HG03558 (cell line): ENCODE data around the gene LGALS9.

Experiments
- ATAC-seq: cut with Tn5 transposase; IDR thresholded peaks from one replicate; pipeline ENCODE4 v1.9.1; 2021; ENCODE audit warnings: moderate number of reproducible peaks; ENCODE audit not compliant: unreplicated experiment; ENCODE audit errors: extremely low read depth

LGALS9 gene

GRCh38 chr17:27602721-27603420 is 28.1 kb upstream of the LGALS9 start:
- no peak for ATAC-seq

- no peak for ATAC-seq
These were observed 27.6 kb upstream of the LGALS9 start for GRCh38 chr17:27603421-27603770.

- ATAC-seq: no peak
These were observed 26.9 kb upstream of the LGALS9 start for GRCh38 chr17:27603880-27604794.

DNA sequence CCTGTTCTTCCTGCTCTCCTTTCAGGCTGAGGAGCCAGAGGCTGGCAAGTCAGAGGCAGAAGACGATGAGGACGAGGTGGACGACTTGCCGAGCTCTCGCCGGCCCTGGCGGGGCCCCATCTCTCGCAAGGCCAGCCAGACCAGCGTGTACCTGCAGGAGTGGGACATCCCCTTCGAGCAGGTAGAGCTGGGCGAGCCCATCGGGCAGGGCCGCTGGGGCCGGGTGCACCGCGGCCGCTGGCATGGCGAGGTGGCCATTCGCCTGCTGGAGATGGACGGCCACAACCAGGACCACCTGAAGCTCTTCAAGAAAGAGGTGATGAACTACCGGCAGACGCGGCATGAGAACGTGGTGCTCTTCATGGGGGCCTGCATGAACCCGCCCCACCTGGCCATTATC is 25.6 kb upstream of the LGALS9 start:
- no peak for ATAC-seq

- ATAC-seq: no peak
These were observed 23.4 kb upstream of the LGALS9 start for GRCh38 chr17:27607521-27608091.

- no peak for ATAC-seq
These were observed 22.4 kb upstream of the LGALS9 start for GRCh38 chr17:27608328-27609230.

- no peak for ATAC-seq
These were observed 21.2 kb upstream of the LGALS9 start for GRCh38 chr17:27609611-27610303.

GRCh38 chr17:27610304-27610677 is 20.7 kb upstream of the LGALS9 start:
- no peak for ATAC-seq

- no peak for ATAC-seq
These were observed 18.7 kb upstream of the LGALS9 start for GRCh38 chr17:27612160-27612770.

DNA sequence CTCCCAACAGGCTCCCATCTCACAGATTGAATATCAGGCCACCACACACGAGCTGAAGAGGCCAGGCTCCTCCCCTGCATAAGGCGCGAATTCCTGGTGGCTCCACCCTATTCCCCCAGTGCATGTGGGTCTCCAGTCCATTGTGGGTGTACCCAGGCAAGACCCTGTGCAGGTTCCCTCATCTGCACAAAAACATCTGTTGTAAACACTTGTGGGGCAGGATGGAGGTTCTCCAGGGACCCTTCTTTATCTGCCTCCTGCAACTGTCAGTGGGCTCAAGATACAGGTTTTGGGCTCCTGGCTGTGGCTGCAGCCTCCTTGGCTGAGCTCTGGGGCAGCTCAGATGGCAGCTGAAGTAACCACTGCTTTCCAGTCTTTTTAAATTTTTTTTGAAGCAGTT is 17.6 kb upstream of the LGALS9 start:
- ATAC-seq: no peak

DNA sequence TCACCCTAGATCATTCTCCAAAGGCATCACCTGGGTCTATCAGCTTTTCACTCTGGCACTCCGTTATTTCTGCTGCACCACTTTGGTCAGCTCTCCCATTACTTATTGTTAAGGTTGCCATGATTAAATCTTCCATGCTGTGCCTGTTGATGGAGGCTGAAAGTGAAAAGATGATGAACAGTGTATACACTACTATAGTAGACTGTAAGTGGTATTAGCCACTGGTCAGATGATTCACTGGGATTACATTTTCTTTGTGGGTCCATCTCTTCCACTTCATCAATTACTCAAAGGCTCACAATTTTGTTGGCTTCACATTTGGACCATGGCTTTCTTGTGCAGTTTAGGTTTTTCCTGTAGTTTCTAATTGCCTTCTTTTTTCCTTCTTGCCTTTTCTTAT is 15.9 kb upstream of the LGALS9 start:
- no peak for ATAC-seq

- no peak for ATAC-seq
These were observed 14.6 kb upstream of the LGALS9 start for GRCh38 chr17:27616414-27616813.

- no peak for ATAC-seq
These were observed 12.6 kb upstream of the LGALS9 start for GRCh38 chr17:27618417-27618816.

DNA sequence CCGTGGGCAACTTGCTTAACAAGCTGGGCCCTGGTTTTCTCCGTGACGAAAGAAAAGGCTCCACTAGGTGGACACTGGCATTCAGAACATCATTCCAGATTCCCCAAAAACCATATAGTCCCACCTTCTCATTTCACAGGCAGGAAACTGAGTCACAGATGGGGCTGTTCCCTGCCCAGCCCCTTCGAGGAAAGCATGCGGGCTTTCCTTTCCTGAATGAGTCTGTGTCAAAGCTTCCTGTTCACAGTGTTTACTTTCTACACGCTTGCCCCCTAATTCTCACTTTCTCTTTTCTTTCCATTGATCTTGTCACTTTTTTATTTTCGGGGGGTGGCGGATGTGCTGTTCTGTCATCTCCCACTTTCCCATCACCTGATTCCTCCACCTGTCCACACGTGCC is 10.3 kb upstream of the LGALS9 start:
- ATAC-seq: no peak

GRCh38 chr17:27621536-27621935 is 9.5 kb upstream of the LGALS9 start:
- no peak for ATAC-seq

GRCh38 chr17:27621942-27622559 is 8.9 kb upstream of the LGALS9 start:
- no peak for ATAC-seq

DNA sequence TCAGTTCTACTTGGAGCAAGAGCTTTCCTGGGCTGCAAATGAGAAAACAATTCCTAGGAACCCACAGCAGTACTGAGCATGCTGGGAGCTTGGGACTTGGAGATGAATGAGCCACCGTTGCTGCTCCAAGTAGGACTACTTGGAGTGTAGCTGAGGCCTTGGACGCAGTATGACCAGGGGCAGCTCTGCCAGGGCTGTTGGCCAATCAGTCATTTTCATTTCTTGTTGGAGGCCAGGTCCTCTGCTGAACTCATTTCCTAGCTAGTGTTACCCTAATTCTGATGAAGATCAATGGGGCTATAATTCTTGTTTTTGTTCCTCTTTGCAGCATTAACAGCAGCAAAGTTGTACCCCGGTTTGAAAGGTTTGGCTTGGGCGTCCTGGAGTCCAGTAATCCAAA is 8.0 kb upstream of the LGALS9 start:
- no peak for ATAC-seq

- ATAC-seq: no peak
These were observed 7.4 kb upstream of the LGALS9 start for GRCh38 chr17:27623614-27624013.

DNA sequence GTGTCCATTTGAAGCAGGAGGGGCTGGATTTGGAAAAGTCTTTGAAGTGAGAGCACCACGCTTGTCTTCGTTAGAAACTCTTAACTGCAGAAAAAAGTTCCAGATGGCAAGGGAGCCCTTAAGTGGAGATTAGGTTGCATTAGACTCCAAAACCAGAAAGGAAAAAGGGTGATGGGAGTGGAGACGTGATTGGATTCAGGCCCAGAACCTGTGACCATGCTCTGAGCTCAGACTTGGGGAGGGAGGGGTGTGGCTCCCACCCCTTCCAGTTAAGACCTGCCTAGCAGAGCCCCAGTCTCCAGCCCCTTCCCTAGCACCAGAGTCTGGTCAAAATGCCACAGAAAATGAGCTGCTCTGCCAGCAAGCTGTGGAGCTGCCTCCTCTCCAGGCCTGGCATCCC is 6.4 kb upstream of the LGALS9 start:
- no peak for ATAC-seq
